Measurements from ENCODE around the gene MT2A.

The MT2A gene

DNA sequence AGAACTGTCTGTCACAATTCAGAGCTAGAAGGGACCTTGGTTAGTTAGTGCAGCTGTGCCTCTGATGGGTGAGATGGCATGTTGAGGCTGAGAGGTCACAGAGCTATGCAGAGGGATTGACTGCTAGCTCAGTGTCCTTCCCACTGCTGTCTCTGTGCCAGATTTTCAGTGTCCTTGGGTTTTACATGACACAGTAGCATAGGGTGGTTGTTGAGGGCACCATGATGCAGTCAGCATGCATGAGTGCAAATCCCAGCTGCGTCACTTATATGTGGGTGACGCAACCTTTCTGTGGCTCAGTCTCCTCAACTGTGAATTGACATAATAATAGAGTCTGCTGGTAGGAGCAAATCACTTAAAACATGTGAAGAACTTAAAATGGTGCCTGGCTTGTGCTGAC is 32.8 kb downstream of the MT2A start:
- no peak for DNase-seq

DNA sequence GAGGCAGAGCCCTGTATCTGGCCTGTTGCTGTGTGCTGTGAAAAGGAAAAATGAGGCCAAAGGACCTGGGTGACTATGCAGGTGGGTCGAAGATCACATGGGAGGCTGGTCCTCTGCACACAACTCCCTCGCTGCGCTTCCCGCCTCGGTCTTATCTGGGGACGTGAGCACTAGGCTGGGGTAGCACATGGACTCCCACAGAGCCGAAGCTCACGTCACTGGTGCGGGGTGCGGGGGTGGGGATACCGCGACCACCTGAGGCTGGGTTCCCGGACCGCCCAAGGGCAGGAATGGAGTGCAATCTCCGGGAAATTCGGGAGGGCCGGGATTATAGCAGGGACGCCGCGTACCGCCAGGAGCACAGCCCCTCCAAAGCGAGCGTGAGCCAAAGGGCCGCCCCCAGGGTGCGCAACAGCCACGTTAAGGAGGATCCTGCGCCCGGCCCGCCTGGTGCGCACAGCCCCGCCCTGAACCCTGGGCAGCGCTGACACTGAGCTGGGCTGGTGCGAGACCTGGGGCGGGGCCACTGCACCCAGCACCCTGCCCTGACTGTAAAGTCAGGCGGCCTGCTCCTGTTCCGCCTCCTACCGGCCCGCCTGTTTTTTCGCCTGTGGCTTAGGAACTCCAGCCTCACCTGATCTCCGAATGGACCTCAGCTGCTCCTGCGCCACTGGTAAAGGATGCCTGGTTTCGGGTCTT is 34.8 kb downstream of the MT2A start:
- no peak for DNase-seq

DNA sequence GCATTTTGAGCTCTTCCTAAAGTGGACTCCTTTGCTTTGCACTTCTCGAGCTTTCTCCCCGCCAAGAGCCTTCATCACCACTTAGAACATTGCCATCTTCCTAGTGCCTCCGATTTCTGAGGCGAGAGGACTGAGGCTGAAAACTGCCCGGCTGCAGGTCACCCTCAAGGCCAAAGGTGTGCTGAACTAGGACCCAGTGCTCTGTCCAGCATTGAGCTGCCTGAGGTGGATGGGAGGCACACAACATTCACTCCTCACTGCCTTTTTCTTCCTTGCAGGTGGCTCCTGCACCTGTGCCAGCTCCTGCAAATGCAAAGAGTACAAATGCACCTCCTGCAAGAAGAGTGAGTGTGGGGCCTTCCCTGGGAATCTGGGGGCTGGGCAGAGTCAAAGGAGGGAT is 35.4 kb downstream of the MT2A start:
- DNase-seq = no peak

DNA sequence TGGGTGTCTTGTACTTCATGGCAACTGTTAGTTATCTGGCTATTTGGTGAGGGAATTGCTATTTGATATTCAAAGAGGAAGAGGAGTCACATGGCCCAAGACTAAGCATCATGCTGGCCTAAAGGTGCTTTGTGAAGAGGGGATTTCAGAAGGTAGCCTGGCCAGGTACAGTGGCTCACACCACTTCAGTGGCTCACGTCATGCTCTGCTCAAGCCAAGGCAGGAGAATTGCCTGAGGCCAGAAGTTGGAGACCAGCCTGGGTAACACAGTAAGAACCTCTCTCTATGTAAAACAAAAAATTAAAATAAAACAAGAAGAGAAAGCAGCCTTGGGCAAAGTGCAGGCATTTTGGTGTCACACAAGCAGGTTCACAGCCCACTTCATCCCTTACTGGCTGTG is 36.9 kb downstream of the MT2A start:
- no peak for DNase-seq

DNA sequence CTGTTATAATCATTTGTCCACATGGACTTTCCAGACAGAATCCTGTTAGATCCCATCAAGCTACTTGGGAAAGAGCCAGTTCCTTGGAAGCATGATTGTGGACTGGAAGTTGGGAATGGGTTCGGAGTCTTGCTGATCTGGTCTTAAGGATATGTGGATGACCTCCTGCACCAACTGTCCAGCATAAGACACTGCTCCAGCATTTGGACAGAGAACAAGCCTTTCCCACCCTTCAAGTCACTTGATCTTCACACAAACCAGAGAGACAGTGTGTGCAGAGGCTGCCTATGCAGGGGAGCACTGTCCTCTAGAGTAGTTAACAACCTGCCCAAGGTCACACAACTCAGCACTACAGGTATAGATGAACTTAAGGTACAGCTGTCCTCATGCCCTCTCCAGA is 37.5 kb downstream of the MT2A start:
- no peak for DNase-seq

DNA sequence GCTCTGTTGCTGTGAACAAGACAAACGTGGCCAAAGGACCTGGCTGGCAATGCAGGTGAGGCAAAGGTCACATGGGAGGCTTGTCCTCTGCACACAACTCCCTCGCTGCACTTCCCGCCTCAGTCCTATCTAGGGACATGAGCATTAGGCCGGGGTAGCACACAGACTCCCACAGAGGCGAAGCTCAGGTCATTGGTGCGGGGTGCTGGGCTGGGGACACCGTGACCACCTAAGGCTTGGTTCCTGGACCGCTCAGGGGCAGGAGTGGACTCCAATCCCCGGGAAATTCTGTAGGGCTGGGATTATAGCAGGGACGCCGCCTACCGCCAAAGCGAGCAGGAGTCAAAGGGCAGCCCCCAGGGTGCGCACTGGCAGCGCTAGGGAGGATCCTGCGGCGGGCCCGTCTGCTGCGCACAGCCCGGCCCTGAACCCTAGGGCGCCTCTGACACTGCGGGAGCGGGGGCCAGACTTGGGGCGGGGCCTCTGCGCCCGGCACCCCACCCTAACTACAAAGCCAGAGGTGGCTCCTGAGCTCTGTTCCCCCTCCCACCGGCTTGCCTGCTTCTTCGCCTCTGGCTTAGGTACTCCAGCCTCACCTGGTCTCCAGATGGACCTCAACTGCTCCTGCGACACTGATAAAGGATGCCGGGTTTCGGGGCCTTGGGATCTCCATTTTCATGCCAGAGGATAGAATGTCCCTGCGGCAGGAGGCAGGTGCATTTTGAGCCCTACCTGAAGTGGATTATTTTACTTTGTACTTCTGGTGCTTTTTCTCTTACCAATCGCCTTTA is 39.5 kb downstream of the MT2A start:
- DNase-seq = no peak

DNA sequence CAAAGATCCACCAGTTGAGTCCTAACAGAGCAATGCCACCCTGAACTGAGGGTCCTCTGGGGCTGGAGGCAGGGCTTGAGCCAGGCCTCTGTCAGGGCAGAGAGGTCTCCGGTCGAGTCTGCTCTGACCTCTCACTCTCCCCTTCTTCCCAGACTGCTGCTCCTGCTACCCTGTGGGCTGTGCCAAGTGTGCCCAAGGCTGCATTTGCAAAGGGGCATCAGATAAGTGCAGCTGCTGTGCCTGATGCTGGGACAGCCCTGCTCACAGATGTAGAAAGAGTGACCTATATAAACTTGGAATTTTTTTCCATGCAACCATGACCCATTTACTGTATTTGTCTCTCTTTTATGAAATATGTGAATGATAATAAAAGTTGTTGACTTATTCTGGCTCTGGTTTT is 40.9 kb downstream of the MT2A start:
- no peak for DNase-seq

DNA sequence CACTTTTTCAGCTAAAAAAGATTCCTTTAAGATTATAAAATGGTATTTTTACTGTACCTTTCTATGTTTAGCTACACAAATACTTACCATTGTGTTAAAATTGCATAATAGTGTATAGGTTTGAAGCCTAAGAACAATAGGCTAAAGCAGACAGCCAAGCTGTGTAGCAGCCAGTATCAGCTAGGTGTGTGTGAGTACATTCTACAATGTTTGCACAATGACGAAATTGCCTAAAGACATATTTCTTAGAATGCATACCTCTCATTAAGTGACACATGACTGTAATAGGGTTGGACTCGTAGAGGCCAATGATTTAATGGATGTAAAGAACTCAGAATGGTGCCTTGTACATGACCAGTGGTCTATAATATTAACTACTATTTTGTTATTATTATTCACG is 41.4 kb downstream of the MT2A start:
- DNase-seq = no peak

DNA sequence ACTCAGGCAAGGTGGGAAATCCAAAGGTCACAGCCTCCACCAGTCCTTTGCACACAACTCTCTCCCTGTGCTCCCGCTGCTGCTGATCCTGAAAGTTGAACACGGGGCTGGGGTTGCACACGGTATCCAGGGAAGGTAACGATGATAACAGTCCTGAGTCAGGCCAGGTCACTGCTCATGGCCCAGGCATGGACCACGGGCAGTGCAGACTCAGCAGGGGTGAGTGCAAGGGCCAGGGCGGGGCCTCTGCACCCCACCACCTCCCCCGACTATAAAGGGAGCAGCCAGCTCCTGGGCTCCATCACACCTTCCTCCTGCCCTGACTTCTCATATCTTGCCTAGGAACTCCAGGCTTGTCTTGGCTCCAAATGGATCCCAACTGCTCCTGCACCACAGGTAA is 43.2 kb downstream of the MT2A start, which contains the start of gene MT1B:
Gene MT1B (plus strand): TSS at position 301 of the 400 bp plus-strand sequence. CDS start 68 bp downstream, at position 369.
- no peak for DNase-seq

DNA sequence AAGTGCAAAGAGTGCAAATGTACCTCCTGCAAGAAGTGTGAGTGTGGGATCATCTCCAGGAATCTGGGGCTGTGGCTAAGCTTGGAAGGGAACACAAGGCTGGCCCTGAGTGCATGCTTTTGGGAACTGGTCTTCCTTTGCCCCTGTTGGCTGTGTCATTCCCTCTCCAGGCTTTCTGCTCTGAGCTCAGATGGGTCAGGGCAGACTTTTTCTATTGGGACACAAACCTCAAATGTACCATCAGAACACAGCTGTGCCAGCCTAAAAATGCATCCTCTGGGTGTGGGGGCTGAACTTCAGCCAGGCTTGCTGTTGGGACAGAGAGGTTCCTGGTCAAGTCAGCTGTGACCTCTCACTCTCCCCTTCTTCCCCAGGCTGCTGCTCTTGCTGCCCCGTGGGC is 44.2 kb downstream of the MT2A start:
- no peak for DNase-seq

DNA sequence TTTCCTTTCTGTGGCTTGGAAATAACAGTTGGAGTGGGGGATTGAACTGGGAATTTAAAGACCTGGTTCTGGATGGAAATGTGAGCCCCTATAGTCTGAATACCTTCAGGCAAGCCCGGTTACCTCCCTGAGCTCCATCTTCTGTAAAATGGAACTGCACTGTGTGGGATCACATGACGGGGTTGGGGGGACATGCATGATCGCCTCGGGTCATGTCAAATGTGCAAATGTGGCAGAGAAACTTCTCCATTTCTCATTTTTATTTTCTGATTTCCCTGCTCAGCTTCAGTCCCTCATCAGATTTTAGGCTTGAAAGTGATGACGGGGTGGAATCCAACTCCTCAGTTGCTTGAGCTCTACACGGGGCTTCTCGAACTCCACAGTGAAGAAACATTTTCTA is 44.8 kb downstream of the MT2A start:
- no peak for DNase-seq

DNA sequence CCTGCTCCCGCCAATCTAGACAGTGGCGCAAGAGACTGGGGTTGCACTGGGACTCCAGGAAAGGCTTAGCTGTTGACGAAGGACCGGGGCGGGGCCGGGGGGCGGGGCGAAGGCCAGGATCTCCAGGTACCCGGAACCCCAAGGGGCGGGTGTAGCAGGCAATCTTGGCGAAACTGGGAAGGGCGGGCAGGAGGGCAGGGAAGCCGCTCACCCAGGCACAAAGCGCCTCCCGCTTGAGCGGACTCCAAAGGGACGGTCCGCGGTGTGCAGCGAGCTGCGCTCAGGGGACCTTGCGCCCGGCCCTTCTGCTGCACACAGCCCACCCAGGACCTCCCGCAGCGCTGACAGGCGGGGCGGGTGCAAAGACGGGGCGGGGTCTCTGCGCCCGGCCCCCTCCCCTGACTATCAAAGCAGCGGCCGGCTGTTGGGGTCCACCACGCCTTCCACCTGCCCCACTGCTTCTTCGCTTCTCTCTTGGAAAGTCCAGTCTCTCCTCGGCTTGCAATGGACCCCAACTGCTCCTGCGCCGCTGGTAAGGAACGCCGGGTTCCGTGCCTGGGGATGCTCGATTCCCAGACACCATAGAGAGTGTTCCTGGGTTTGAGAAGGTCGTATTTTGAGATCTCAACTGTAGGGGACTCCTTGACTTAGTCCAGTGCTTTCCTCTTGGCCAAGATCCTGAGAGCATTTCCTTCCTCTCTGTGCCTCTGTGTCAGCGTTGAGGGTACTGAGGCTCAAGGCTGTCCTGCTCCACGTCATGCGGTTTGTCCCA is 49.4 kb downstream of the MT2A start, which contains the start of gene MT1F:
Gene MT1F (plus strand): TSS at position 405 of the 772 bp plus-strand sequence. CDS start 100 bp downstream, at position 505.
- no peak for DNase-seq

DNA sequence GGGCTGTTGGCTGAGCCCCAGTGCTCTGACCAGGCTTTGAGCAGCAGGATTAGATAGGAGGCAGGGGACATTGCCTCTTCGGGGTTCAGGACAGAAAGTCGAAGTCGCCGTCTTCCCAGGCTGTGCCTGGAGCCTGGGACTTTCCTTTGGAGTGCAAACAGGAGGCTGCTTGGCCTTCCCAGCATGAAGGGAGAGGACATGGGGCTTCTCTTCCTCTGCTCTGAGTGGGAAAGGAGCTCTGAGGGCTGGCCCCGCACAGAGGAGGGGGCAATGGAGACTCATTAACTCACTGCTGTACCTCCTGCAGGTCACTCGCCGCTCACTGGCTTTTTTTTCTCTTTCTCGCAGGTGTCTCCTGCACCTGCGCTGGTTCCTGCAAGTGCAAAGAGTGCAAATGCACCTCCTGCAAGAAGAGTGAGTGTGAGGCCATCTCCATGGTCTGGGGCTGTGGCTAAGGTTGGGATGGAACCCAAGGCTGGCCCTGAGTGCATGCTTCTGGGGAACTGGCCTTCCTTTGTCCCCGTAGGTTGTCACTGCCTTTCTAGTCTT is 50.0 kb downstream of the MT2A start:
- DNase-seq = no peak
